HG02852 (cell line): ENCODE measurements around the gene METTL1.
"Not testable (repeated sequence)": the region's sequence is repeated elsewhere in the genome, so short reads cannot be mapped to it uniquely, and the experiment has no call there.

ENCODE experiments used
- ATAC-seq: cut with Tn5 transposase; IDR thresholded peaks from one replicate; pipeline ENCODE4 v1.9.1; 2021; ENCODE audit warnings: mild to moderate bottlenecking, moderate library complexity; ENCODE audit not compliant: unreplicated experiment

METTL1 gene

DNA sequence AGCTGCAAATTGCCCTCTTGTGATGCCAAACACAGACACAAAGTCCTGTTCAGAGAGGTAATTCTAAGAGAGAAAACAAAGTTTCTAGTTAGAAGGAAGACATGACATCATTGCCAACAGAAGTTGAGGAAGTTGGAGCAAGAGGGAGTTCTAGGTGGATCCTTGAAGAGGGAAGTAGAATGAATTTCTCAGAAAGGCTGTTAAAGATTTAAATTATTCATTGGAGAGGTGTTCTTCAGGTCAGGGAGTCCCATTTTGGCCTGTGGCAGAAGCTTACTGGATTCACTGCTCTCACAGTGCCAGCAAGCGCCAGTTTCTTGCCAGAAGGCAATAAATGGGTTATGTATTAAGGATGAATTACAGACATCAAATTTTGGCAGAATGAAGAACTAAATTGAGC is 26.0 kb upstream of the METTL1 start:
- ATAC-seq: no peak

DNA sequence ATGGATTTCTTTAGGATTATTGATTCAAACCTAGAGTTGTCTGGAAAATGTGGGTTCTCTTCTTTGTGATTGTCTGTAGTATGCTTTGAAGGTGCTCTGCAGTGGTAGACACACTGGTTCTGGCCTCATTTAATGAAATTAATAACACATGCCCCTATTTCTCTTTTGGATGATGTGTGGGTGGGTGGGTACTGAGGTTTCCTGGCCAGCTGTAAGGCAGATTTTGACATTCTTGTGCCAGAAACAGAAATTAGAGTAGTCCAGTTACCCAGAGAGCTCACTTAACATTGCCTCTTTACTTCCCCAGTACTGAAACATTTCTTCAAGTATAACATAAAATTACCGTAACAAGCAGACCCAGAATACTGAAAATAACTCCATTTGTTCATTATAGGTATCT is 25.1 kb upstream of the METTL1 start:
- ATAC-seq: no peak

DNA sequence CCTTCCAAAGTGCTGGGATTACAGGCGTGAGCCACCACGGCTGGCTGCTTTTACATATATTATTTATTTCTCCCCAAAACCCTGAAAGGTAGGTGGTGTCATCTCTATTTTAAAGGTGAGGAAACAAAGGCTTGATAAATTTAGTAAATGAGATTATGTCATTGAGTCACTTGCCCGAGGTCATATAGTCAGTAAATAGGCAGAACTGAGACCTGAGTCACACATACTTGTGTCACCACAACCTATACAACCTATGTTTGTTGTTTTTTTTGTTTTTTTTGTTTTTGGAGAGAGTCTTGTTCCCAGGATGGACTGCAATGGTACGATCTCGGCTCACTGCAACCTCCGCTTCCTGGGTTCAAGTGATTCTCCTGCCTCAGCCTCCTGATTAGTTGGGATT is 23.4 kb upstream of the METTL1 start:
- ATAC-seq: no peak

DNA sequence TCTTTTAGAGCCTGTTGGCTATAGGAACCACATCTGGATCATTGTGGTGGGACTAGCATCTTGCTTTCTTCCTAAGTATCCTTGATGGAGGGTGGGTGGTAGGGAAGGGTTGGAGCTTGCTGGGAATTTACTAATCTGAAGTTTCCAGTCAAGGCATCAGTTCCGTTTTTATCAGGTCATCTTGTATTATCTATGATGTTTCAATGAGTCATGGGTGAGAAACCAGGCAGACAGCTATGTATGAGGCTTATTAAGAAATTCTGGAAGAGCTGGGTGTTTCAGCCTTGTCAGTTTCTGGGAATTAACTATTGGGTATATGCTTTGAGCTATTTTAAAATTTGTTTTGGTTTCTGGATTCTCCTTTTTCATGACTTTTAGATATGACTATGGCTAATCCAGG is 22.0 kb upstream of the METTL1 start:
- ATAC-seq: no peak

DNA sequence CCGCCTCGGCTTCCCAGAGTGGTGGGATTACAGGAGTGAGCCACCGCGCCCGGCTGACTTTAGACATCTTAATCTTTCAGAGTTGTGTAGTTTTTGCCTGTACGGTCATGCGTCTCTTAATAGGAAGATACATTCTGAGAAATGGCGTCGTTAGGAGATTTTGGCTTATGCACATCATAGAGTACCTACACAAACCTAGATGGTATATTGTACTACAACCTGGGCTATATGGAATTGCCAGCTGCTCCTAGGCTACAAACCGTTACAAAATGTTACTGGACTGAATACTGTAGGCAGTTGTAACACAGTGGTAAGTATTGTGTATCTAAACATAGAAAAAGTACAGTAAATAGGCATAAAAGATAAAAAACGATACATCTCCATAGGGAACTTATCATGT is 12.0 kb upstream of the METTL1 start:
- no peak for ATAC-seq

DNA sequence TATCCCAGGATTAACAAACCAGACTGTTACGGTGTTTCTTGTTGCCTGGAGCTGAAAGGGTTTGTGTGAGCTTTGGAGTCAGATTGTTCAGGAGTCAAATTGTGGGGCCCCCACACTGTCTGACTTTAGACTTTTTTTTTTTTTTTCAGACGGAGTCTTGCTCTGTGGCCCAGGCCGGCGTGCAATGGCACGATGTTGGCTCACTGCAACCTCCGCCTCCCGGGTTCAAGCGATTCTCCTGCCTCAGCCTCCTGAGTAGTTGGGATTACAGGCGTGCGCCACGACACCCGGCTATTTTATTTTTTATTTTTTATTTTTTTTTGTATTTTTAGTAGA is 11.5 kb upstream of the METTL1 start:
- ATAC-seq: no peak

DNA sequence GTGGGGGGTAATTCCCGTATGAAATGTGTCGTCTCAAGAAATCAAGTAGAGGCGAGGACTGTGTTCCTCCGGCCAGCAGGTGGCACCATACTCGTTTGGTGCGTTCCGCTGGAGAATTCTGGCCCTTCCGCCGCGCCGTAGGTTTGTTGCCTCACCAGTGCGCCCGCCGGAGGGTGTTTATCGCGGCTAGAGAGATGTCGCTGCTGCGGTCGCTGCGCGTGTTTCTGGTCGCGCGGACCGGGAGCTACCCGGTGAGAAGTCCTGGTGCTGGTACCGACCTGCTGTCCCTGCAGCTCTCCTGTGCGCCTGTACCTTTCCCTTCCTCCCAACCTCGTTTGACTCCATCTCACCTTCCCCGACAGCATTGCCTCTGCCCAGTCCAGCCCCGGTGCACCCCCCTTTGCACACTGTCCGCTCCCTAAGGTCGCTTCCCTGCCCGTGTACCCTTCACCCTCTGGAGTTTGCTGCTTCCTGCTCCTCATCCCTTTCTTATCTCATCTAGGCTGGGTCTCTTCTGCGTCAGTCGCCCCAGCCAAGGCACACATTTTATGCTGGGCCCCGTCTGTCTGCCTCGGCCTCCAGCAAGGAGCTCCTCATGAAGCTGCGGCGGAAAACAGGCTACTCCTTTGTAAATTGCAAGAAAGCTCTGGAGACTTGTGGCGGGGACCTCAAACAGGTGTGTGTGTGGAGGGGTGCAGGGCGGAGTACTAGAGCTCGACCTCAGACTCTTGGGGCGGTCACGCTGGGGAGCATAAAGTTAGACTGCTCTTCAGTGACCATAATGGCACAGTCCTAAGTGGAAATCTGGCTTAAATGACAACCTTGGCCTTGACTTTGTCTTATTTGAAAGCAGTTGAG is 10.9 kb upstream of the METTL1 start, which contains the start of gene TSFM:
Gene TSFM (plus strand): TSS at position 180 of the 858 bp plus-strand sequence. CDS start 15 bp downstream, at position 195.
- ATAC-seq: peak; percentile 94

DNA sequence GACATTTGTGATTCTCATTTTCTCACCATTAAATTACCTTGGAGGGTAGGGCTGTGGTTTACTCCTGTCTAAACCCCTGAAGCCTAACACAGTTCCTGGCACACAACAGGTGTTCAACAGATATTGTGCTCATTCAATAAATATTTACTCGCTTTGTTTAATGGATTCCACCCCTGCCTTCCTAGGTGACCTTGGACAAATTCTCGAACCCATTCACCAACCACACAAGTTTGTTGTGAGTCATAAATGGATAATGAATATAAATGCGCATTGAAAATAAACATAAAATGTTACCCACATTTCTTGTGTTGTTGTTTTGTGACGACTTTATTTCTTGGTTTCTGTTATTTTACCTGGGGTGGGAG is 10.3 kb upstream of the METTL1 start:
- ATAC-seq: peak; percentile 21

DNA sequence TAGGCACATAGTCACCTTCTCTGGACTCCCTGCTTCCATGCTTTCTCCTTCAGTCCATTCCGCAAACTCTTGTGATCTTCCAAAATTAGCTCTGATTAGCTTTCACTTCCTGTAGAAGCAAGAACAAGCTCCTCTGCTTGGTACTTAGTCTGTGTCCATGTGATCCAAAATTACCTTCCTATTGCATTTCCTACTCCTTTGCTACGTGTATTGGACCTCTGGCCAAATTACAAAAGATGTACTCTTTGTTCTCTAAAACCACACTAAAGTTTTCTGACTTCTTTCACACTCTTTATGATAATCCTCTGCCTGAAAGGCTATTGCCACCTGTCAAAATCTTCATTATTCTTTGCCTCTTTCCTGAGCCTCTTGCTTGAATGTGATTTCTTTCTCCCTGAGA is 9.9 kb upstream of the METTL1 start:
- ATAC-seq: no peak

DNA sequence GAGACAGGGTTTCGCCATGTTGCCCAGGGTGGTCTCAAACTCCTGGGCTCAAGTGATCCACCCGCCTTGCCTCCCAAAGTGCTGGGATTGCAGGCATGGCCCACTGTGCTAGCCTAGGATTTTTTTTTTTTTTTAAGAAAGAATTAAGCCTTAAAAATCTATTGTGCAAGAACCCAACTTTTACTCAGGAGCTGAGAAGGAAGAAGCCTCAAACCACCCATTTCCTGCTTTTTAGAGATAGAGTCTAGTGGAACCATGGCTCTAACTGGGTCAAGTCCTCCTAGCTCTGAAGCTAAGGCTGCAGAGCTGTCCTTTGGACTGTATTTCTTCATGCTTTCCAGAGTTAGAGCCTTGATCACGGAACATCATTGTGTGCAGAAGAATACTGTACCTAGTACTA is 9.3 kb upstream of the METTL1 start:
- no peak for ATAC-seq

DNA sequence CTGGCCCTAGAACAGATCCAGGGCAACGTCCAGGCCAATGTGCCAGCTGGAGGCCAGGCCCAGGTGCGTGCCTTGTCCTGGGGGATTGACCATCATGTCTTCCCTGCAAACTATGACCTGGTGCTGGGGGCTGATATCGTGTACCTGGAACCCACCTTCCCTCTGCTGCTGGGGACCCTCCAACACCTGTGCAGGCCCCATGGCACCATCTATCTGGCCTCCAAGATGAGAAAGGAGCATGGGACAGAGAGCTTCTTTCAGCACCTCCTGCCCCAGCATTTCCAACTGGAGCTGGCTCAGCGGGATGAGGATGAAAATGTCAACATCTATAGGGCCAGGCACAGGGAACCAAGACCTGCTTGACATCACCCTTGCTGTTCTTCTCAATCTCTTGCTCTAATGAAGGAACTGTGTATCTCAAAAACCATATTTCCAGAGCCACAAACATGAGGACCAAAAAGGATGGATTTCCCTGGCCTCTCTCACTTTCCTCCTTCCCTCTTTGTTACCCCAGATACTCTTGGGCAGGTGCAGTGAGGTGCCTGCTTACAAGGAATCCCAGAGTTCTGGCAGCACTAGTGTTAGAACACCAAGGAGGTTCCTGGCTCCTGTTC is 8.5 kb upstream of the METTL1 start:
- ATAC-seq: no peak

DNA sequence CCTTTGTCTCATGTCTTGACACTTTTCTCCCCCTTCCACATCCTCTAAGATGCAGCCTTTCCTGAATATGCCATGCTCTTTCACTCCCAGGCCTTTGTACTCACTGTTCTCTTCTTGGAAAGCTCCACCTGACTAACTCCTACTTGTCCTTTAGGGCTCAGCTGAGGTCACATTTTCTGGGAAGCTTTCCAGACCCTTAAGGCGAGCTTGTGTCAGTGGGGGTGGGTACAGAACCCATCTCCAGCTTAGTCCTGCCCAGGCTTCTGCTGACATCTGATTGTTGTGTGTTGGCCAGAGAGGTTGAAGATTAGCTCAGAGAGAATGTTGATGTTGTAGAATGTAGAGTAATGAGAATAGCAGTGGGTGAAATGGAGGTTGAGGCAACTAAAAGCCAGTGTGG is 7.8 kb upstream of the METTL1 start:
- ATAC-seq: no peak

DNA sequence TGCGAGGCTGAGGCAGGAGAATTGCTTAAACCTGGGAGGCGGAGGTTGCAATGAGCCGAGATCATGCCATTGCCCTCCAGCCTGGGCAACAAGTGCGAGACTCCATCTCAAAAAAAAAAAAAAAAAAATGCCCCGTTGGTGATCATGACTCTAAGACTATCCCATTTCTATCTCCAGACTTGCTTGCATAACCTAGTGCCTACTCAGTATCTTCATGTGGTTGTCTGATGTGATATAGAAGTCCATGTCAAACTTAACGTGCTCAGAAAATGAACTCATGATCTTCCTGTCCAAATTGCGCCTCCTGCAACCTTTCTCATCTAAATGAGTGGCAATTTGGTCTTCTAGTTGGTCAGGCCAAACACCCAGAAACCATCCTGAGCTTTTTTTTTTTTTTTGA is 6.0 kb upstream of the METTL1 start:
- no peak for ATAC-seq

DNA sequence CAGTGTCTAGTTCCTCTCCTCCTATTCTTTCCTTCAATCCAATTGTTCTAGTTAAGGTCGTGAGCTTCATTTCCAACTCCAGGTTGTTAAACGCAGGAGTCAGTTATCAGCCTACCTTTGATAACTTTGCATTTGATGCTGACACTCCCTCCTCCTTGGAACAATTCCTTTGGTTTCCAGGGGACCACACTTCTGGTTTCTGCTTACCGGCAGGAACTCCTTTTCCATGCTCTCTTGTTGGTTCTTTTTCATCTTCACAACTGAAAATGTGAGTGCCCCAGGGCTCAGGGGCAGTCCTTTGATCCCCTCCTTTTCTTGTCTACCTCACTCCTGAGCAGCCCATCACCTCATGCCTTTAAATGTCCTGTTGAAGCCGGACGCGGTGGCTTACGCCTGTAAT is 5.5 kb upstream of the METTL1 start:
- ATAC-seq: no peak

DNA sequence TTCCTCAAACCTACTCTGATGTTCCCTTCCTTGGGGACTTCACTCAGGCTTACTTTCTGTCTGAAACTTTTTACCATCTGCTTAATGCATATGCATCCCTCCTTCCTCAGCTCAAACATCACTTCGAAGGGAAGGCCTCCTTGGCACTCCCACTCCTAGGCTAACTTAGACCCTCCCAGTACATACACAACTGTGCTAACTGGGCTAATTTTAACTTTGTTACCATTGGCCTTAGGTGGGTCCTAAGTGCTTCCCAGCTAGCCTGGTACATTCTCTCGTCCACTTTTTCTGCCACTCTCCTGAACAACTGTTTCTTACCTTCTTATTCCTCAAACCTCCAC is 4.3 kb upstream of the METTL1 start:
- ATAC-seq: no peak

DNA sequence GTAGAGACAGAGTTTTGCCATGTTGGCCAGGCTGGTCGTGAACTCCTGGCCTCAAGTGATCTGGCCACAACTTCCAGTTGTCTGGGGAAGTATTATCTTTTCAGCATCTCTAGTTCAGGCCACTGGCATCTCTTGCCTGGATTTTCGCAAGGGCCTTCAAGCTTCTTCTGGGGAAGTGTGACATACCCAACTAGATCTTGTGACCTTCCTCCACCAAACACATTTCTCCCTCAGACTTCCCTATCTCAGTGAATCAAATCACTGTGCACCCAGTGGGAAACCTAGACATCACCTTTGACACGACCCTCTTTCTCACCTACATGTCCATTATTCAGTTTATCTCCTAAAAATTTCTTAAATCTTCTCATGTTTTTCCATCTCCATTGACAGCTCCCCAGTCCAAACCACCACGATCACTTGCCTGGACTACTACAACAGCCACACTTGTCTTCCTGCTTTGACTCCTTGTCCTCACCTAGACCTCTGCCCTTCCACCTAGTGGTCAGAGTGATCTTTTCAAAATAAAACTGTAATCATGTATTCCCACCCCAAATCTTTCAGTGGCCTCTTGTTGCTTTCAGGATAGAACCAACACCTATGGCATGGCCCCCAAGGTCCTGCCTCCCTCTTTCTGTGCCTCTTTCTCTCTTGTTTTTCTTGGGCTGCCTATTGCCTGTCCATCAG is 3.8 kb upstream of the METTL1 start:
- ATAC-seq: no peak

DNA sequence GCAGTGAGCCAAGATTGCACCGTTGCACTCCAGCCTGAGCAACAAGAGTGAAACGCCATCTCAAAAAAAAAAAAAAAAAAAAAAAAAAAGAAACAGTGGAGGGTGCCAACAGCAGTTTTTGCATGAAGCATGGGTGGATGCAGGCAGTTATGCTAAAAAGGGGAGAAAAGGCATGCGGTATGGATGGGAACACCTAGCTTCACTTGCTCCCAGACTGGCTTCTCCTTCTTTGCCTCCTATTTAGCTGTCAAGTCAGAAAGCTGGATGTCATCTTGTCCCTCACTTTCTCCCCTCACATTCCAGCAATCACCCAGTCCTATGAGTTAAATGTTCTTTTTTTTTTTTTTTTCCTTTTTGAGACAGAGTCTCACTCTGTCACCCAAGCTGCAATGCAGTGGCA is 3.1 kb upstream of the METTL1 start:
- ATAC-seq: no peak

DNA sequence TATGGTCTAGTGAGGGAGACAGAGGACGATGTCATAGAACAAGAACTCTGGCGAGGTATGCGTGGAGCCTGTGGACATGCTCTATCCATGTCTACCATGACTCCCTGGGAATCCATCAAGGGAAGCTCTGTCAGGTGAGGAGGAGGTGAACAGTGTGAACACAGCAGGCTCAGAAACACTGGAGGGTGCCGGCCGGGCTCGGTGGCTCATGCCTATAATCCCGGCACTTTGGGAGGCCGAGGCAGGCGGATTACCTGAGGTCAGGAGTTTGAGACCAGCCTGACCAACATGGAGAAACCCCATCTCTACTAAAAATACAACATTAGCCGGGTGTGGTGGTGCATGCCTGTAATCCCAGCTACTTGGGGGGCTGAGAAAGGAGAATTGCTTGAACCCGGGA is 2.7 kb upstream of the METTL1 start:
- ATAC-seq: not testable (repeated sequence)

DNA sequence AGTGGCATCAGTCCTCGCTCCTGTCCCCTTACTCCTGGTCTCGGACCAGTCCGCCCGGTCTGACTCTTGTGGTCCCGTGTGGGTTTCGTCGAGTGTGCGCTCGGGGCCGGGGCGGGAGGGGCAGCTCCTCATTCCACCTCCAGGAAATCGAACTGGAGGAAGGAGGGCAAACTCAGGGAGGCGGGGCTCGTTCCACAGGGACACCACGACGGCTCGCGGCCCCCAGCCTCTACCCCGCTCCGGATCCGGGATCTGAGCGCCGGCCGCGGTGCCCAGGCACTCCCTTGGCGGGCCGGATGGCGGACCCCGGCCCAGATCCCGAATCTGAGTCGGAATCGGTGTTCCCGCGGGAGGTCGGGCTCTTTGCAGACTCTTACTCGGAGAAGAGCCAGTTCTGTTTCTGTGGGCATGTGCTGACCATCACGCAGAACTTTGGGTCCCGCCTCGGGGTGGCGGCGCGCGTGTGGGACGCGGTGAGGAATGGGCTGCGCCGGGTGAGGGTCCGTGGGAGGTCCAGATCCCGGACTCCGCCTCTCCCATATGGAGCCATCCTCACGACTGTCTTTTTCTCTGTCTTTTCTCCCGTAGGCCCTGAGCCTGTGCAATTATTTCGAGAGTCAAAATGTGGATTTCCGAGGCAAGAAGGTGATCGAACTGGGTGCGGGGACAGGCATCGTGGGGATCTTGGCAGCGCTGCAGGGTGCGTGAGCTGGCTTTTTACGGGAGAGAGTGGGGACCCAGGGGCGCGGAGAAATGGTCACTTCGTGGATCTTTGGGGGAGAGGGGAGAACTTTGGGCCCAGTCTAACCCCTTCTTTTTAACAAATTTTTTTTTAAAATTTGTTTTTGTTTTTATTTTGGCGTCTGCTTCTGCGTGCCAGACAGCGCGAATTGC is 771 bp upstream of the METTL1 start, which contains the start of gene EEF1AKMT3:
Gene EEF1AKMT3 (plus strand): TSS at position 186 of the 894 bp plus-strand sequence. CDS start 111 bp downstream, at position 297.
- peak; percentile 27 for ATAC-seq

DNA sequence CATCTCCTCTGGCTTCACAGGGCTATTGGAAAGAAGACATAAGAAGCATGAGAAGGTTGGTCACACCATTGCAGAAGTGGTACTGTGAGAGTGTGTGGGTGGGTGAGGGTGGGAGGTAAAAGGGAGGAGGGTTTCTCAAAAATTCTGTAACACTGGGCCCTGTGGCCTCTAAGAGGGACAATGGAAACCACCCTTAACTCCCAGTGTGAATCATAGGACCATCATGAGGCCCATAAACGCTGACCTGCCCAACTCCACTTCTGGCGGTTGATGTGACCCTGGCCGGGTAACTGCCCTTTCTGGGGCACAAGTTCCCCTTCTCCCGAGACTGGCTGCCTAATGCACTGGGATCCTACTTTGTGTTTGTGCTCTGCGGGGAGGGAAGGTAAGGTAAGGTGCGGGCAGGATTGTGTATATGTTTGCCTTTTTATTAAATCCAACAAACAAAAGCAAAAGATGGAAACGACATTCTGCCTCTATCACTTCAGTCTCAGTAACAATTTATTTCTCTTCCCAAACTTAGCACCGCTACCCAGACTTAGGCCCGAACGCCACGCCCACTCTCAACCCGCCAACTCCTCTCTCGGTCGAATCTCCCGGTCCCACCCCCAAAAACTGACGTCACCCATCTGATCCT is 551 bp downstream of the METTL1 start:
- ATAC-seq: peak; percentile 76

DNA sequence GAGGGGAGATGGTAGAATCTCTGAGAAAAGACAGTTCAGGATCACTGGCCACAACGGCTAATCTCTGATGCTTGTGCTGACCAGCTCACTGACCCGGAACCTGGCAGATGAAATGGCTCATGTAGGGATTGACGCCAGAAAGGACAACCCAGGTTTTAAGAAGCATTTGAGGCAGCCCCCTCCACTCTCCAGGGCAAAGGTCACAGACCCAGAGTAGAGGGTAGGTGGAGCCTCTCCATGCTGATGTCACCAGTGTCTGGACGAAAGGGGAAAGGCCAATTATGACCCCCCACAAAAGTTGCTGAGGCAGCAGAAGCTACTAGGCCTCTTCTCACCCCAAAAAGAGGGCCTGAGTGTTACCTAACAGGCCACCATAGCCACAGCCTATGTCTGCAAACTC is 1.2 kb downstream of the METTL1 start:
- no peak for ATAC-seq
